ENCODE data around the gene ZNF512.

The ZNF512 gene

GRCh38 chr2:27571681-27572080 is 11.2 kb upstream of the ZNF512 start:
- no peak for TF ChIP-seq CTCF (conservative IDR thresholded peaks at IDR 0.05)
- no peak for TF ChIP-seq ZFX (IDR thresholded peaks at IDR 0.05)
- H3K27ac ChIP-seq, result no peak overlapping the region

- TF ChIP-seq CTCF (conservative IDR thresholded peaks at IDR 0.05) (no peak), ZFX (IDR thresholded peaks at IDR 0.05) (no peak)
- no peak overlapping the region for H3K27ac ChIP-seq
These were observed 10.4 kb upstream of the ZNF512 start for GRCh38 chr2:27572439-27572838.

GRCh38 chr2:27572998-27573429 is 9.8 kb upstream of the ZNF512 start:
- H3K27ac ChIP-seq, result no peak overlapping the region

GRCh38 chr2:27573452-27573851 is 9.4 kb upstream of the ZNF512 start:
- TF ChIP-seq CTCF (conservative IDR thresholded peaks at IDR 0.05) (no peak), ZFX (IDR thresholded peaks at IDR 0.05) (no peak)
- no peak overlapping the region for H3K27ac ChIP-seq

More at GRCh38 chr2:27572998-27573429, 9.8 kb upstream of the ZNF512 start:
- no peak for TF ChIP-seq CTCF (conservative IDR thresholded peaks at IDR 0.05)
- TF ChIP-seq ZFX (IDR thresholded peaks at IDR 0.05), result no peak

- no peak overlapping the region for H3K27ac ChIP-seq
- TF ChIP-seq CTCF (conservative IDR thresholded peaks at IDR 0.05) (no peak), ZFX (IDR thresholded peaks at IDR 0.05) (no peak)
These were observed 1.3 kb upstream of the ZNF512 start for GRCh38 chr2:27581417-27582128.

GRCh38 chr2:27582129-27582694 is 630 bp upstream of the ZNF512 start:
- H3K27ac ChIP-seq, result peak overlapping the region; percentile 48
- TF ChIP-seq CTCF (conservative IDR thresholded peaks at IDR 0.05) (no peak), ZFX (IDR thresholded peaks at IDR 0.05) (no peak)

- TF ChIP-seq CTCF (conservative IDR thresholded peaks at IDR 0.05), result no peak
- no peak for TF ChIP-seq ZFX (IDR thresholded peaks at IDR 0.05)
- H3K27ac ChIP-seq, result peak overlapping the region; percentile 48
These were observed 611 bp downstream of the ZNF512 start for GRCh38 chr2:27583390-27583915.

Data from C4-2B (cell line).